GM10248 (cell line): ENCODE measurements around the gene ARHGEF17.
A peak's percentile ranks its signal among the peaks of the same experiment; 100 is the strongest.

ENCODE experiments used
- CTCF ChIA-PET: fragments of 300-600 bp; sonication (Branson Sonifier 250); formaldehyde crosslinking; extraction: SDS; loops from one replicate; lab custom pipeline; 2021; ENCODE audit warnings: antibody characterized with exemption; lab: Yijun Ruan, JAX
- POLR2A ChIA-PET: fragments of 350-650 bp; sonication (Branson Sonifier 250); formaldehyde crosslinking; extraction: SDS; loops from one replicate; lab custom pipeline; 2020; ENCODE audit warnings: antibody characterized with exemption; lab: Yijun Ruan, JAX
- DNase-seq: peaks from one replicate; pipeline ENCODE4 v3.0.0; 2012; ENCODE audit errors: extremely low spot score
- TF ChIP-seq, protein P1 (sequence below): IDR thresholded peaks from 2 replicates; pipeline ENCODE4 v1.5.1; 2012; ENCODE audit warnings: mild to moderate bottlenecking, low read depth; ENCODE audit errors: extremely low read depth, missing control alignments, control extremely low read depth

The ARHGEF17 gene

GRCh38 chr11:73308003-73308960 lies at the start of gene ARHGEF17:
Gene ARHGEF17, plus strand, starts transcription at chr11:73308276. Its CDS starts 363 bp downstream, at chr11:73308639.
- TF ChIP-seq, protein P1, sequence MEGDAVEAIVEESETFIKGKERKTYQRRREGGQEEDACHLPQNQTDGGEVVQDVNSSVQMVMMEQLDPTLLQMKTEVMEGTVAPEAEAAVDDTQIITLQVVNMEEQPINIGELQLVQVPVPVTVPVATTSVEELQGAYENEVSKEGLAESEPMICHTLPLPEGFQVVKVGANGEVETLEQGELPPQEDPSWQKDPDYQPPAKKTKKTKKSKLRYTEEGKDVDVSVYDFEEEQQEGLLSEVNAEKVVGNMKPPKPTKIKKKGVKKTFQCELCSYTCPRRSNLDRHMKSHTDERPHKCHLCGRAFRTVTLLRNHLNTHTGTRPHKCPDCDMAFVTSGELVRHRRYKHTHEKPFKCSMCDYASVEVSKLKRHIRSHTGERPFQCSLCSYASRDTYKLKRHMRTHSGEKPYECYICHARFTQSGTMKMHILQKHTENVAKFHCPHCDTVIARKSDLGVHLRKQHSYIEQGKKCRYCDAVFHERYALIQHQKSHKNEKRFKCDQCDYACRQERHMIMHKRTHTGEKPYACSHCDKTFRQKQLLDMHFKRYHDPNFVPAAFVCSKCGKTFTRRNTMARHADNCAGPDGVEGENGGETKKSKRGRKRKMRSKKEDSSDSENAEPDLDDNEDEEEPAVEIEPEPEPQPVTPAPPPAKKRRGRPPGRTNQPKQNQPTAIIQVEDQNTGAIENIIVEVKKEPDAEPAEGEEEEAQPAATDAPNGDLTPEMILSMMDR: no peak
- CTCF ChIA-PET: interaction anchor here (0.8 to 29.7 kb wide), 20 partner anchors 8 to 458 kb away, joined by 3 to 605 read pairs (median 6); no protein-coding TSS in a partner anchor
- POLR2A ChIA-PET: no interaction called here
- peak; percentile 70 for DNase-seq

DNA sequence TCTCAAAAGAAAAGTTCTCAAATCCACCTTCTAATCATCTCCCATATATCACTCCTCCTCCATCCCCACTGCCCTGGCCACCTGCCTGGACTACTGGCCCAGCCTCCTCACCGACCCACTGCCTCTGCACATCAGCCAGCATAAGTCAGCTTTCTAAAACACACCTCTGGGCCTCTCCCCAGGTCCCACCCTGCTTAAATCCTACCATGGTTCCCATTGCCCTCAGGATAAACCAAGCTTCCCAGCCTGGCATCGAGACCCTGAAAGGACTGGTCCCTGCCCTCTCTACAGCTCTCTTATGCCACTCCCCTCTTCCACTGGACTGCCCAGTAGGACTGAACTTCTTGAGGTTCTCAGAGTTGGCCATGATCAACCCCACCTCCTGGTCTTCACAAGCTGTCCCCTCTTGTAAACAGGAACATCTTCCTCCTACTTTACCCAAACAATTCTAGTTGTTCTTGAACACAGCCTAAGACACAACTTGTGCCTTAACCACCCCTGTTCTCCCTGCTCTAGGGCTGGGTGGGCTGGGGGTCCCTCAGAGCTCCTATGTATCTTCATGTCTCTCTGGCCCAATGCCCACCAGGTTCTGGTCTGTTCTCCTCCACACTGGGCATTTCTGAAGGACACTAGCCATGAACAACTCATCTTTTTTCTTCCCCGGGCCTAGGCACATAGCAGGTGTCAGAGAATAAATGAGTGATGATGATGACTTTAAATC lies 48.5 kb upstream of the ARHGEF17 start:
- CTCF ChIA-PET: interaction anchor here (1.1 to 3.0 kb wide), 2 partner anchors 8 to 24 kb away, joined by 3 to 10 read pairs; no protein-coding TSS in a partner anchor
- TF ChIP-seq, protein P1: no peak
- POLR2A ChIA-PET: no interaction called here
- no peak for DNase-seq

DNA sequence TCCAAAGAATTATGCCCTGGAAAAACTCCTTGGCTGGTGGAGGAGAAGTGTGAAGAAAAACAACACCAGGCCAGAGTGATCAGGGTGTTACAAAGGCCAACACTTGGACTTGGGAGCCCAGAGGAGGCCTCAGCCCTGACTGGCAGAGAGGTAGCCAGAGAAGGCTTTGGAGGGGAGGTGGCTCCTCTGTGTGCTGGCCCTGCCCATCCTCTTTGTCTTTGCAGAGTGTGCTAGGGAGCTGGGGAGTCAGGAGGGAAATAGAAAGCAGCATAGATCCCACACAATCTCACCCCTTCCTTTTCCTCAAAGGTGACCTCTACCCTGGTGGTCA lies 48.0 kb upstream of the ARHGEF17 start:
- TF ChIP-seq, protein P1: no peak
- DNase-seq: no peak
- POLR2A ChIA-PET: no interaction called here
- CTCF ChIA-PET: interaction anchor here (1.9 to 3.0 kb wide), 2 partner anchors 7 to 10 kb away, joined by 7 to 10 read pairs; no protein-coding TSS in a partner anchor

DNA sequence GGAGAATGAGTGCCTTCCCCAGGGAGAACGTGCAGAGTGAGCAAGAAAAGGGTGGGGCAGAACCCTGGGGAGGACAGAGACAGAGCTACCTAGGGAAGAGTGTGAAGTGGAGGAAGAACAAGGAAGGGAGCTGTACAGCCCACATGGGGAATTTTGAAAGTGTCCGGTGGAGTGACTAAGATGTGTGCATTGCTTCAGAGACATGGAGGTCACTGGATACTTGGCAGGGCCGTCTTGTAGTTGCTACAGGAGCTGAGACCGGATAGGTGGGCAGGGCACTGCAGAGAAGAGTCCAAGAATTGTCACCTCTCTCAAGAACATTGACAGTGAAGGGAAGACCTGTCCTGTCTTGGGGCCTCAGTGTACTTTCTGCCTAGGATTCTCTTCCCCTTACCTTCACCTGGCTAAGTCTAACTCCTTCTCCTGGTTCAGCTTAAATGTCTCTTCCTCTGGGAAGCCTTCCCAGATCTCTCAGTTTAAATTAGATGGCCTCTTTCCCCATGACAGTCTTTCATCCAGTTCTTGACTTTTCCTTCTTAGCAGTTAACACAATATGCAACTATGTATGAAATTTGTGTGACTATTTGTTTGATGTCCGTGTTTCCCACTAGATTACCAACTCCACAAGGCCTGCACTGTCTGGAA lies 45.1 kb upstream of the ARHGEF17 start:
- TF ChIP-seq, protein P1: no peak
- CTCF ChIA-PET: interaction anchor here (1.1 to 3.7 kb wide), 6 partner anchors 10 to 32 kb away, joined by 3 to 13 read pairs (median 4); no protein-coding TSS in a partner anchor
- POLR2A ChIA-PET: no interaction called here
- no peak for DNase-seq

GRCh38 chr11:73263640-73264039 lies 44.4 kb upstream of the ARHGEF17 start:
- TF ChIP-seq, protein P1: no peak
- POLR2A ChIA-PET: no interaction called here
- CTCF ChIA-PET: interaction anchor here (3.3 to 3.7 kb wide), 2 partner anchors 26 to 27 kb away, joined by 10 to 13 read pairs; no protein-coding TSS in a partner anchor
- DNase-seq: no peak
